HepG2 (cell line): ENCODE measurements around the gene FTL. TPM values are rescaled to one million over a fixed set of nuclear protein-coding genes. Genes with fewer than 3 reads are reported as not detected.

ENCODE experiments used
- CEBPG ChIP-seq: IDR thresholded peaks from 2 replicates; pipeline ENCODE4 v1.6.1; 2016
- CENPX ChIP-seq: sonication (generic); formaldehyde crosslinking; IDR thresholded peaks from 2 replicates; pipeline ENCODE4 v1.9.0; 2021; ENCODE audit warnings: mild to moderate bottlenecking, missing genetic modification reagents, moderate library complexity
- ESRRA ChIP-seq: sonication (generic); formaldehyde crosslinking; IDR thresholded peaks from 2 replicates; pipeline ENCODE4 v1.5.1; 2020; ENCODE audit warnings: mild to moderate bottlenecking, low read depth, missing genetic modification reagents
- HDAC1 ChIP-seq: sonication (generic); formaldehyde crosslinking; IDR thresholded peaks from 2 replicates; pipeline ENCODE4 v1.5.1; 2020; ENCODE audit warnings: mild to moderate bottlenecking, missing genetic modification reagents
- JUNB ChIP-seq: sonication (generic); formaldehyde crosslinking; IDR thresholded peaks from 2 replicates; pipeline ENCODE4 v1.8.0; 2022; ENCODE audit warnings: missing genetic modification reagents, mild to moderate bottlenecking, borderline replicate concordance
- KLF9 ChIP-seq: IDR thresholded peaks from 2 replicates; pipeline ENCODE4 v1.6.1; 2016; ENCODE audit warnings: low read depth
- MEF2D ChIP-seq: sonication (generic); formaldehyde crosslinking; IDR thresholded peaks from 2 replicates; pipeline ENCODE4 v1.5.1; 2020; ENCODE audit warnings: mild to moderate bottlenecking, missing genetic modification reagents
- NR2C2 ChIP-seq: sonication (generic); formaldehyde crosslinking; IDR thresholded peaks from 2 replicates; pipeline ENCODE4 v1.4.0; 2020; ENCODE audit warnings: missing genetic modification reagents, mild to moderate bottlenecking, moderate library complexity, borderline replicate concordance
- RAD21 ChIP-seq: fragments of 450-650 bp; formaldehyde crosslinking; IDR thresholded peaks from 2 replicates; pipeline ENCODE4 v1.5.0; 2020; ENCODE audit warnings: mild to moderate bottlenecking
- SMAD9 ChIP-seq: sonication (generic); formaldehyde crosslinking; IDR thresholded peaks from 2 replicates; pipeline ENCODE4 v1.5.1; 2020; ENCODE audit warnings: mild to moderate bottlenecking, missing genetic modification reagents
- TARDBP ChIP-seq: sonication (generic); formaldehyde crosslinking; IDR thresholded peaks from 2 replicates; pipeline ENCODE4 v1.8.0; 2022; ENCODE audit warnings: mild to moderate bottlenecking, missing genetic modification reagents
- TRAFD1 ChIP-seq: sonication (generic); formaldehyde crosslinking; IDR thresholded peaks from 2 replicates; pipeline ENCODE4 v1.5.1; 2020; ENCODE audit warnings: missing genetic modification reagents, mild to moderate bottlenecking, borderline replicate concordance
- ZBED4 ChIP-seq: sonication (generic); formaldehyde crosslinking; IDR thresholded peaks from 2 replicates; pipeline ENCODE4 v1.4.0; 2020; ENCODE audit warnings: missing genetic modification reagents, borderline replicate concordance
- ZBTB33 ChIP-seq: sonication (generic); formaldehyde crosslinking; IDR thresholded peaks from 2 replicates; pipeline ENCODE4 v1.4.0; 2020; ENCODE audit warnings: missing genetic modification reagents
- ZBTB38 ChIP-seq: sonication (generic); formaldehyde crosslinking; IDR thresholded peaks from 2 replicates; pipeline ENCODE4 v1.5.1; 2020; ENCODE audit warnings: mild to moderate bottlenecking, missing genetic modification reagents
- ZC3H4 ChIP-seq: sonication (generic); formaldehyde crosslinking; IDR thresholded peaks from 2 replicates; pipeline ENCODE4 v1.4.0; 2020; ENCODE audit warnings: missing genetic modification reagents, borderline replicate concordance
- ZFP36L1 ChIP-seq: sonication (generic); formaldehyde crosslinking; IDR thresholded peaks from 2 replicates; pipeline ENCODE4 v1.8.0; 2022; ENCODE audit warnings: mild to moderate bottlenecking, missing genetic modification reagents, moderate library complexity
- ZNF3 ChIP-seq: IDR thresholded peaks from 2 replicates; pipeline ENCODE4 v1.7.0; 2017; ENCODE audit warnings: inconsistent platforms
- ZNF333 ChIP-seq: sonication (generic); formaldehyde crosslinking; IDR thresholded peaks from 2 replicates; pipeline ENCODE4 v1.4.0; 2020; ENCODE audit warnings: mild to moderate bottlenecking, missing genetic modification reagents, borderline replicate concordance
- ZNF589 ChIP-seq: sonication (generic); formaldehyde crosslinking; conservative IDR thresholded peaks from 2 replicates; pipeline ENCODE4 v1.8.0; 2022; ENCODE audit warnings: mild to moderate bottlenecking, moderate library complexity, missing genetic modification reagents
- ZNF619 ChIP-seq: sonication (generic); formaldehyde crosslinking; IDR thresholded peaks from 2 replicates; pipeline ENCODE4 v1.4.0; 2020; ENCODE audit warnings: mild to moderate bottlenecking, missing genetic modification reagents
- ZNF761 ChIP-seq: sonication (generic); formaldehyde crosslinking; conservative IDR thresholded peaks from 2 replicates; pipeline ENCODE4 v1.4.0; 2020; ENCODE audit warnings: mild to moderate bottlenecking, missing genetic modification reagents
- polyA plus RNA-seq, 8 experiments: library from polyadenylated mRNA; depleted of rRNA in 3 of 8; stranded (reverse) in 7 of 8; unstranded in 1 of 8; fragments of >200 nt; fragmentation: Illumina TruSeq in 4 of 8; extraction: Trizol in 4 of 8; gene quantifications; 2 replicates each; pipeline versions ENCODE4 v1.2.1 to v1.2.3, GENCODE V29; 2011 to 2016; ENCODE audit warnings: low read depth in 4 of 8, missing spikeins in 1 of 8, mixed read lengths in 1 of 8; ENCODE audit not compliant: insufficient read depth in 1 of 8
- total RNA-seq, 5 experiments: library from RNA; depleted of rRNA; stranded (reverse); fragments of >200 nt; fragmentation: Illumina TruSeq; extraction: Trizol; gene quantifications; 2 replicates each; pipeline ENCODE4 v1.2.3, GENCODE V29; 2016; ENCODE audit warnings: low read depth in 1 of 5
- TF ChIP-seq, protein P1 (sequence below): sonication (generic); formaldehyde crosslinking; IDR thresholded peaks from 2 replicates; pipeline ENCODE4 v1.5.0; 2020; ENCODE audit warnings: missing genetic modification reagents

Gene FTL
- total and polyA plus RNA-seq, 2 of the 13 experiments (the other 11 are each of a cell fraction or from before 2014, with no cell fraction given): 2,721 to 8,800 TPM

- TF ChIP-seq ZNF619 (CRISPR knock-in tag) (no peak), RAD21 (CRISPR knock-in tag) (0 out of 2 replicates have a peak, but pooled peaks have one; percentile 7), ZBTB38 (CRISPR knock-in tag) (peak; percentile 14; the same call in 1 of the 2 replicates), CENPX (CRISPR knock-in tag) (no peak), CEBPG (CRISPR knock-in tag) (peak; percentile 11; the same call in 1 of the 2 replicates), ZFP36L1 (no peak), ZNF333 (CRISPR knock-in tag) (0 out of 2 replicates have a peak, but pooled peaks have one; percentile 25), ZC3H4 (no peak), ZBED4 (CRISPR knock-in tag) (no peak), TARDBP (CRISPR knock-in tag) (0 out of 2 replicates have a peak, but pooled peaks have one; percentile 22), ZNF589 (peak; percentile 73; the same call in 1 of the 2 replicates), ZBTB33 (CRISPR knock-in tag) (peak; percentile 78), ESRRA (CRISPR knock-in tag) (peak; percentile 85), SMAD9 (no peak), TRAFD1 (no peak), JUNB (CRISPR knock-in tag) (peak; percentile 71; the same call in 1 of the 2 replicates), ZNF3 (0 out of 2 replicates have a peak, but pooled peaks have one; percentile 23), KLF9 (CRISPR knock-in tag) (no peak), ZNF761 (no peak), HDAC1 (no peak), MEF2D (CRISPR knock-in tag) (no peak), NR2C2 (CRISPR knock-in tag) (peak; percentile 91)
- TF ChIP-seq, protein P1, sequence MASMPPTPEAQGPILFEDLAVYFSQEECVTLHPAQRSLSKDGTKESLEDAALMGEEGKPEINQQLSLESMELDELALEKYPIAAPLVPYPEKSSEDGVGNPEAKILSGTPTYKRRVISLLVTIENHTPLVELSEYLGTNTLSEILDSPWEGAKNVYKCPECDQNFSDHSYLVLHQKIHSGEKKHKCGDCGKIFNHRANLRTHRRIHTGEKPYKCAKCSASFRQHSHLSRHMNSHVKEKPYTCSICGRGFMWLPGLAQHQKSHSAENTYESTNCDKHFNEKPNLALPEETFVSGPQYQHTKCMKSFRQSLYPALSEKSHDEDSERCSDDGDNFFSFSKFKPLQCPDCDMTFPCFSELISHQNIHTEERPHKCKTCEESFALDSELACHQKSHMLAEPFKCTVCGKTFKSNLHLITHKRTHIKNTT (CRISPR knock-in tag): no peak
Measured at GRCh38 chr19:48961051-48961649, 4.0 kb upstream of the FTL start (continued).
